GM12878 (cell line): ENCODE data around the gene NIPAL3. TPM values are rescaled to one million over a fixed set of nuclear protein-coding genes. Genes with fewer than 3 reads are reported as not detected.

Experiments used
- BHLHE40 ChIP-seq, 2 experiments: fragments of 450-650 bp in 1 of 2; IDR thresholded peaks; 2 replicates each; pipeline ENCODE4 v1.6.1; 2011 to 2017; ENCODE audit warnings: low read depth in 2 of 2, borderline replicate concordance in 1 of 2, improper control_type of control experiment in 1 of 2, low read length in 1 of 2, mild to moderate bottlenecking in 1 of 2
- CEBPB ChIP-seq, 2 experiments: fragments of 150-350 bp in 1 of 2; IDR thresholded peaks; 2 replicates each; pipeline ENCODE4 v1.6.1; 2012 to 2014; ENCODE audit warnings: low read depth in 2 of 2, low read length in 2 of 2, borderline replicate concordance in 1 of 2, inconsistent platforms in 1 of 2
- CHD2 ChIP-seq: IDR thresholded peaks from 2 replicates; pipeline ENCODE4 v1.6.1; 2011; ENCODE audit warnings: low read depth, low read length, improper control_type of control experiment, borderline replicate concordance
- EED ChIP-seq: sonication (generic); IDR thresholded peaks from 2 replicates; pipeline ENCODE4 v1.6.1; 2016; ENCODE audit warnings: antibody characterized with exemption, low read depth
- EGR1 ChIP-seq, 2 experiments: IDR thresholded peaks; 1 replicate in 1 of 2; 2 replicates in 1 of 2; pipeline ENCODE4 v1.6.1; 2011 to 2012; ENCODE audit warnings: low read depth in 2 of 2, low read length in 2 of 2, borderline replicate concordance in 1 of 2, mild to moderate bottlenecking in 1 of 2, moderate library complexity in 1 of 2
- GATAD2B ChIP-seq: fragments of 450-650 bp; conservative IDR thresholded peaks from 2 replicates; pipeline ENCODE4 v1.6.1; 2017; ENCODE audit warnings: low read depth, mild to moderate bottlenecking, moderate library complexity
- HCFC1 ChIP-seq: fragments of 150-350 bp; IDR thresholded peaks from 2 replicates; pipeline ENCODE4 v1.6.1; 2014; ENCODE audit warnings: low read length
- IKZF2 ChIP-seq, 2 experiments: fragments of 450-650 bp; IDR thresholded peaks; 2 replicates each; pipeline ENCODE4 v1.6.1; 2017; ENCODE audit warnings: mild to moderate bottlenecking in 2 of 2, moderate library complexity in 2 of 2
- IRF4 ChIP-seq: IDR thresholded peaks from 2 replicates; pipeline ENCODE4 v1.6.1; 2011; ENCODE audit warnings: low read depth, low read length
- KDM1A ChIP-seq: fragments of 200-600 bp; sonication (generic); IDR thresholded peaks from 2 replicates; pipeline ENCODE4 v1.6.1; 2016; ENCODE audit warnings: borderline replicate concordance
- NFYA ChIP-seq: IDR thresholded peaks from 2 replicates; pipeline ENCODE4 v1.6.1; 2011; ENCODE audit warnings: low read depth, mild to moderate bottlenecking, low read length, improper control_type of control experiment, borderline replicate concordance
- NR2C1 ChIP-seq: fragments of 450-650 bp; IDR thresholded peaks from 2 replicates; pipeline ENCODE4 v1.6.1; 2017; ENCODE audit warnings: antibody characterized with exemption, mild to moderate bottlenecking, moderate library complexity
- PML ChIP-seq: IDR thresholded peaks from 2 replicates; pipeline ENCODE4 v1.6.1; 2012; ENCODE audit warnings: low read length, inconsistent platforms
- RAD21 ChIP-seq: IDR thresholded peaks from 2 replicates; pipeline ENCODE4 v1.6.1; 2011; ENCODE audit warnings: mild to moderate bottlenecking, low read depth, low read length, moderate library complexity; ENCODE audit not compliant: insufficient read depth
- RB1 ChIP-seq: fragments of 450-650 bp; formaldehyde crosslinking; IDR thresholded peaks from 2 replicates; pipeline ENCODE4 v1.6.1; 2017; ENCODE audit warnings: mild to moderate bottlenecking, borderline replicate concordance
- SIX5 ChIP-seq: IDR thresholded peaks from 2 replicates; pipeline ENCODE4 v1.6.1; 2011; ENCODE audit warnings: mild to moderate bottlenecking, low read depth, low read length, moderate library complexity; ENCODE audit not compliant: severe bottlenecking
- SMAD1 ChIP-seq: fragments of 450-650 bp; IDR thresholded peaks from 2 replicates; pipeline ENCODE4 v1.6.1; 2018; ENCODE audit warnings: mild to moderate bottlenecking, low read depth; ENCODE audit not compliant: partially characterized antibody
- SRF ChIP-seq, 2 experiments: IDR thresholded peaks; 2 replicates each; pipeline ENCODE4 v1.6.1; 2011; ENCODE audit warnings: low read depth in 2 of 2, low read length in 2 of 2, mild to moderate bottlenecking in 1 of 2, moderate library complexity in 1 of 2
- TBL1XR1 ChIP-seq: IDR thresholded peaks from 2 replicates; pipeline ENCODE4 v1.6.1; 2012; ENCODE audit warnings: low read depth, low read length, improper control_type of control experiment
- YBX1 ChIP-seq: fragments of 450-650 bp; IDR thresholded peaks from 2 replicates; pipeline ENCODE4 v1.6.1; 2016; ENCODE audit warnings: antibody characterized with exemption
- polyA plus RNA-seq, 11 experiments: library from polyadenylated mRNA; depleted of rRNA in 4 of 11; unstranded in 6 of 11; stranded (reverse) in 5 of 11; fragments of >200 nt; fragmentation: Nextera tagmentation in 4 of 11; fragmentation: Illumina TruSeq in 1 of 11; extraction: Ambion mirVana in 4 of 11; extraction: Trizol in 1 of 11; gene quantifications; 1 replicate in 1 of 11; 2 replicates in 10 of 11; pipeline versions ENCODE4 v1.2.1 to v1.2.3, GENCODE V29; 2011 to 2016; ENCODE audit warnings: inconsistent platforms in 2 of 11, missing spikeins in 2 of 11, low read depth in 1 of 11
- total RNA-seq, 4 experiments: library from RNA; depleted of rRNA in 3 of 4; stranded (reverse); fragments of >200 nt in 3 of 4; fragmentation: Illumina TruSeq in 1 of 4; extraction: Trizol in 1 of 4; gene quantifications; 2 replicates each; pipeline versions ENCODE4 v1.2.1 to v1.2.3, GENCODE V29; 2013 to 2021
- TF ChIP-seq, protein P1 (sequence below): fragments of 450-650 bp; IDR thresholded peaks from 2 replicates; pipeline ENCODE4 v1.6.1; 2018; ENCODE audit warnings: borderline replicate concordance, mild to moderate bottlenecking; ENCODE audit not compliant: partially characterized antibody
- TF ChIP-seq, protein P2 (sequence below): IDR thresholded peaks from 2 replicates; pipeline ENCODE4 v1.6.1; 2011; ENCODE audit warnings: borderline replicate concordance, low read depth, mild to moderate bottlenecking, moderate library complexity, mixed read lengths, low read length; ENCODE audit not compliant: insufficient read depth; ENCODE audit errors: extremely low read length
- TF ChIP-seq, protein P3 (sequence below): IDR thresholded peaks from 2 replicates; pipeline ENCODE4 v1.6.1; 2012; ENCODE audit warnings: low read depth, low read length, improper control_type of control experiment
- TF ChIP-seq, protein P4 (sequence below): fragments of 450-650 bp; formaldehyde crosslinking; IDR thresholded peaks from 2 replicates; pipeline ENCODE4 v1.4.0; 2022; ENCODE audit warnings: mild to moderate bottlenecking, moderate library complexity

NIPAL3 gene
- total and polyA plus RNA-seq, 10 of the 15 experiments (the other 5 are each of a cell fraction or from before 2014, with no cell fraction given), result 2.1 to 9.4 (median 4.2) TPM

DNA sequence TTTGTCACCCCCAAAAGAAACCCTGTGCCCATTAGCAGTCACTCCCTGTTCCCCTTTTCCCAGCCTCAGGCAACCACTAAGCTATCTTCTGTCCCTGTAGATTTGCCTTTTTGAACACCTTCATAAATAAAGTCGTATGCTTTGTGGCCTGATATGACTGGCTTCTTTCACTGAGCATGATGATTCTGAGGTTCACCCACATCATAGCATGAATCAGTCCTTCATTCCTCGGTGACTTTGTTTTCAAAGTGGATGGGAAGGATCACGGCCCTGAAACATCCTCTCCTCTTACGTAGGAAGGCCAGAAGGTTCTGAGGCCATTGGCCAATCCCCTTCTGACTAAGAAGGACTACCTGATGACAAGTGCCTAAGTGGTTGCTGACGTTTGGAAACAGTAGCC lies 39.1 kb downstream of the NIPAL3 start (continued):
- TF ChIP-seq, protein P1, sequence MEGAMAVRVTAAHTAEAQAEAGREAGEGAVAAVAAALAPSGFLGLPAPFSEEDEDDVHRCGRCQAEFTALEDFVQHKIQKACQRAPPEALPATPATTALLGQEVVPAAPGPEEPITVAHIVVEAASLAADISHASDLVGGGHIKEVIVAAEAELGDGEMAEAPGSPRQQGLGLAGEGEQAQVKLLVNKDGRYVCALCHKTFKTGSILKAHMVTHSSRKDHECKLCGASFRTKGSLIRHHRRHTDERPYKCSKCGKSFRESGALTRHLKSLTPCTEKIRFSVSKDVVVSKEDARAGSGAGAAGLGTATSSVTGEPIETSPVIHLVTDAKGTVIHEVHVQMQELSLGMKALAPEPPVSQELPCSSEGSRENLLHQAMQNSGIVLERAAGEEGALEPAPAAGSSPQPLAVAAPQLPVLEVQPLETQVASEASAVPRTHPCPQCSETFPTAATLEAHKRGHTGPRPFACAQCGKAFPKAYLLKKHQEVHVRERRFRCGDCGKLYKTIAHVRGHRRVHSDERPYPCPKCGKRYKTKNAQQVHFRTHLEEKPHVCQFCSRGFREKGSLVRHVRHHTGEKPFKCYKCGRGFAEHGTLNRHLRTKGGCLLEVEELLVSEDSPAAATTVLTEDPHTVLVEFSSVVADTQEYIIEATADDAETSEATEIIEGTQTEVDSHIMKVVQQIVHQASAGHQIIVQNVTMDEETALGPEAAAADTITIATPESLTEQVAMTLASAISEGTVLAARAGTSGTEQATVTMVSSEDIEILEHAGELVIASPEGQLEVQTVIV, result no peak
- TF ChIP-seq, protein P2, sequence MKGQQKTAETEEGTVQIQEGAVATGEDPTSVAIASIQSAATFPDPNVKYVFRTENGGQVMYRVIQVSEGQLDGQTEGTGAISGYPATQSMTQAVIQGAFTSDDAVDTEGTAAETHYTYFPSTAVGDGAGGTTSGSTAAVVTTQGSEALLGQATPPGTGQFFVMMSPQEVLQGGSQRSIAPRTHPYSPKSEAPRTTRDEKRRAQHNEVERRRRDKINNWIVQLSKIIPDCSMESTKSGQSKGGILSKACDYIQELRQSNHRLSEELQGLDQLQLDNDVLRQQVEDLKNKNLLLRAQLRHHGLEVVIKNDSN, result no peak
- TF ChIP-seq, protein P3, sequence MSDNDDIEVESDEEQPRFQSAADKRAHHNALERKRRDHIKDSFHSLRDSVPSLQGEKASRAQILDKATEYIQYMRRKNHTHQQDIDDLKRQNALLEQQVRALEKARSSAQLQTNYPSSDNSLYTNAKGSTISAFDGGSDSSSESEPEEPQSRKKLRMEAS, result no peak
- TF ChIP-seq BHLHE40 (IDR thresholded peaks at IDR 0.05; ENCODE audit: borderline replicate concordance in 1 of 2, low read depth in 2 of 2, low read length in 1 of 2) (no peak), SRF (IDR thresholded peaks at IDR 0.05; ENCODE audit: low read depth in 2 of 2, low read length in 2 of 2) (no peak), HCFC1 (no peak), NFYA (no peak), CHD2 (no peak), NR2C1 (no peak), RB1 (no peak), SIX5 (no peak), GATAD2B (no peak), TBL1XR1 (no peak), SMAD1 (no peak), PML (no peak), EGR1 (IDR thresholded peaks at IDR 0.05; ENCODE audit: borderline replicate concordance in 1 of 2, low read depth in 2 of 2, low read length in 2 of 2) (no peak), CEBPB (IDR thresholded peaks at IDR 0.05; ENCODE audit: borderline replicate concordance in 1 of 2, low read depth in 2 of 2, low read length in 2 of 2) (no peak), YBX1 (no peak), IKZF2 (IDR thresholded peaks at IDR 0.05) (peak in 1 of 2 experiments; percentile 35; a peak in 1 of 4 replicates), IRF4 (no peak), RAD21 (no peak), KDM1A (no peak), EED (no peak)
- TF ChIP-seq, protein P4, sequence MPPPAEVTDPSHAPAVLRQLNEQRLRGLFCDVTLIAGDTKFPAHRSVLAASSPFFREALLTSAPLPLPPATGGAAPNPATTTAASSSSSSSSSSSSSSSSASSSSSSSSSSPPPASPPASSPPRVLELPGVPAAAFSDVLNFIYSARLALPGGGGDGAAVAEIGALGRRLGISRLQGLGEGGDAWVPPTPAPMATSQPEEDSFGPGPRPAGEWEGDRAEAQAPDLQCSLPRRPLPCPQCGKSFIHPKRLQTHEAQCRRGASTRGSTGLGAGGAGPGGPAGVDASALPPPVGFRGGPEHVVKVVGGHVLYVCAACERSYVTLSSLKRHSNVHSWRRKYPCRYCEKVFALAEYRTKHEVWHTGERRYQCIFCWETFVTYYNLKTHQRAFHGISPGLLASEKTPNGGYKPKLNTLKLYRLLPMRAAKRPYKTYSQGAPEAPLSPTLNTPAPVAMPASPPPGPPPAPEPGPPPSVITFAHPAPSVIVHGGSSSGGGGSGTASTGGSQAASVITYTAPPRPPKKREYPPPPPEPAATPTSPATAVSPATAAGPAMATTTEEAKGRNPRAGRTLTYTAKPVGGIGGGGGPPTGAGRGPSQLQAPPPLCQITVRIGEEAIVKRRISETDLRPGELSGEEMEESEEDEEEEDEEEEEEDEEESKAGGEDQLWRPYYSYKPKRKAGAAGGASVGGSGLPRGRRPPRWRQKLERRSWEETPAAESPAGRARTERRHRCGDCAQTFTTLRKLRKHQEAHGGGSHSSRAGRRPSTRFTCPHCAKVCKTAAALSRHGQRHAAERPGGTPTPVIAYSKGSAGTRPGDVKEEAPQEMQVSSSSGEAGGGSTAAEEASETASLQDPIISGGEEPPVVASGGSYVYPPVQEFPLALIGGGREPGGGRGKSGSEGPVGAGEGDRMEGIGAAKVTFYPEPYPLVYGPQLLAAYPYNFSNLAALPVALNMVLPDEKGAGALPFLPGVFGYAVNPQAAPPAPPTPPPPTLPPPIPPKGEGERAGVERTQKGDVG (CRISPR knock-in tag), result no peak
